GM12874 (cell line): ENCODE data around the gene GALNT17.

ENCODE experiments used
- CTCF ChIP-seq: IDR thresholded peaks from 2 replicates; pipeline ENCODE4 v1.5.1; 2011; ENCODE audit warnings: low read depth, mild to moderate bottlenecking, control low read depth, low read length, moderate library complexity; ENCODE audit not compliant: insufficient read depth

GALNT17 gene

GRCh38 chr7:71526106-71526505, 394.2 kb downstream of the GALNT17 start:
- no peak for TF ChIP-seq CTCF

GRCh38 chr7:71527213-71527612, 395.3 kb downstream of the GALNT17 start:
- no peak for TF ChIP-seq CTCF

GRCh38 chr7:71535616-71536015, 403.7 kb downstream of the GALNT17 start:
- no peak for TF ChIP-seq CTCF

- no peak for TF ChIP-seq CTCF
Measured at GRCh38 chr7:71538210-71538609, 406.3 kb downstream of the GALNT17 start.

- no peak for TF ChIP-seq CTCF
Measured at GRCh38 chr7:71539615-71540014, 407.7 kb downstream of the GALNT17 start.

GRCh38 chr7:71541707-71542353, 409.9 kb downstream of the GALNT17 start:
- TF ChIP-seq CTCF: no peak

- no peak for TF ChIP-seq CTCF
Measured at GRCh38 chr7:71543396-71543795, 411.5 kb downstream of the GALNT17 start.
